NCI-H82 treated with DMSO at 0.1 percent for 48 hours (cell line): Measurements from ENCODE around the gene PDE3A.
"Not testable (repeated sequence)": the region's sequence is repeated elsewhere in the genome, so short reads cannot be mapped to it uniquely, and the experiment has no call there.

Experiments
- DNase-seq: peaks from one replicate; lab custom pipeline; 2025; ENCODE audit not compliant: unreplicated experiment; lab: John Stamatoyannopoulos, UW

PDE3A gene

GRCh38 chr12:20368114-20368650 is at the start of gene PDE3A:
Gene PDE3A (plus strand): TSS chr12:20368537. CDS start chr12:20369285, 748 bp downstream.
- DNase-seq, result peak; percentile 24

- DNase-seq, result no peak
These were observed 49.0 kb upstream of the PDE3A start for GRCh38 chr12:20319366-20319765.

- no peak for DNase-seq
These were observed 47.8 kb upstream of the PDE3A start for GRCh38 chr12:20320552-20320951.

GRCh38 chr12:20330826-20331505 is 37.4 kb upstream of the PDE3A start:
- DNase-seq, result not testable (repeated sequence)

GRCh38 chr12:20339060-20339459 is 29.3 kb upstream of the PDE3A start:
- no peak for DNase-seq

- no peak for DNase-seq
These were observed 26.2 kb upstream of the PDE3A start for GRCh38 chr12:20342111-20342510.

GRCh38 chr12:20345866-20346265 is 22.5 kb upstream of the PDE3A start:
- DNase-seq, result no peak

GRCh38 chr12:20350026-20350425 is 18.3 kb upstream of the PDE3A start:
- no peak for DNase-seq

- no peak for DNase-seq
These were observed 17.8 kb upstream of the PDE3A start for GRCh38 chr12:20350495-20350894.

GRCh38 chr12:20351406-20351805 is 16.9 kb upstream of the PDE3A start:
- DNase-seq, result no peak

- no peak for DNase-seq
These were observed 12.3 kb upstream of the PDE3A start for GRCh38 chr12:20356048-20356447.

GRCh38 chr12:20360407-20360806 is 7.9 kb upstream of the PDE3A start:
- DNase-seq, result no peak

- DNase-seq, result no peak
These were observed 6.9 kb upstream of the PDE3A start for GRCh38 chr12:20361416-20361815.

- no peak for DNase-seq
These were observed 3.8 kb upstream of the PDE3A start for GRCh38 chr12:20364501-20364900.

- peak; percentile 22 for DNase-seq
These were observed 1.4 kb upstream of the PDE3A start for GRCh38 chr12:20366776-20367409.

GRCh38 chr12:20367583-20368113 is 689 bp upstream of the PDE3A start:
- DNase-seq, result no peak

- DNase-seq, result no peak
These were observed 441 bp downstream of the PDE3A start for GRCh38 chr12:20368651-20369304.

GRCh38 chr12:20369305-20370013 is 1.1 kb downstream of the PDE3A start:
- DNase-seq, result no peak

GRCh38 chr12:20370014-20370386 is 1.7 kb downstream of the PDE3A start:
- DNase-seq, result no peak

- DNase-seq, result no peak
These were observed 2.7 kb downstream of the PDE3A start for GRCh38 chr12:20370866-20371519.
